Measurements from ENCODE around the gene CHID1.

CHID1 gene

GRCh38 chr11:839280-839623, 71.4 kb downstream of the CHID1 start:
- DNase-seq (ENCODE audit: insufficient read length, low spot score), result no peak
- FAIRE-seq, result no peak

- no peak for DNase-seq (ENCODE audit: insufficient read length, low spot score)
- peak; percentile 57 for FAIRE-seq
Measured at GRCh38 chr11:838441-839279, 72.0 kb downstream of the CHID1 start.

DNA sequence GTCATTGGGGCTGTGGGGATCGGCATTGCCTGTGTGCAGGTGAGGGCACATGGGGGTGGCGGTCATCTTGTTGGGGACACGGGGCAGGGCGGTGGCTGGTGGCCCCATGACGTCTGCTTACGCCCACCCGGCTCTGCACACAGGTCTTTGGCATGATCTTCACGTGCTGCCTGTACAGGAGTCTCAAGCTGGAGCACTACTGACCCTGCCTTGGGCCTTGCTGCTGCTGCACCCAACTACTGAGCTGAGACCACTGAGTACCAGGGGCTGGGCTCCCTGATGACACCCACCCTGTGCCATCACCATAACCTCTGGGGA, 72.7 kb downstream of the CHID1 start:
- no peak for DNase-seq (ENCODE audit: insufficient read length, low spot score)
- FAIRE-seq, result no peak

DNA sequence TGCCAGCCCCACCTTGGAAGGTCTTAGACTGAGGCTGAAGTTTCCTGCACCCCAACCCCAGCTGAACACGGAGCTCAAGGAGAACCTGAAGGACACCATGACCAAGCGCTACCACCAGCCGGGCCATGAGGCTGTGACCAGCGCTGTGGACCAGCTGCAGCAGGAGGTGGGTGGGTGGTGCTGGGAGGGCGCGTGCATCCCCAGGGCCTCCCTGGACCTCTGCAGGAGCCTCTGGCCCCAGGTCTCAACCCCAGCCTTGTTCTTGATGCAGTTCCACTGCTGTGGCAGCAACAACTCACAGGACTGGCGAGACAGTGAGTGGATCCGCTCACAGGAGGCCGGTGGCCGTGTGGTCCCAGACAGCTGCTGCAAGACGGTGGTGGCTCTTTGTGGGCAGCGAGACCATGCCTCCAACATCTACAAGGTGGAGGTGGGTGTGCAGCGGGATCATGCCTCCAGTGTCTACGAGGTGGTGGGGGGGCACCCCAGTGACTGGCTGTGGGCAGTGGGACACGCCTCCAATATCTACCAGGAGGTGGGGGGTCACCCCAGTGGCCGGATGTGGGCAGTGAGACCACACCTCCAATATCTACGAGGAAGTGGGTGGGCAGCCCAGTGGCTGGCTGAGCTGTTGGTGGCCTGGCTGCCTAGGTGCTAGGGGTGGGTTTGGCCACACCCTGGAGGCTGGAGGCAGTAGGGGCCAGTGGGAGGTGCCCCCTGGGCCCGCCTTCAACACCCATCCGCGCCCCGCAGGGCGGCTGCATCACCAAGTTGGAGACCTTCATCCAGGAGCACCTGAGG, 73.2 kb downstream of the CHID1 start:
- no peak for FAIRE-seq
- no peak for DNase-seq (ENCODE audit: insufficient read length, low spot score)

DNA sequence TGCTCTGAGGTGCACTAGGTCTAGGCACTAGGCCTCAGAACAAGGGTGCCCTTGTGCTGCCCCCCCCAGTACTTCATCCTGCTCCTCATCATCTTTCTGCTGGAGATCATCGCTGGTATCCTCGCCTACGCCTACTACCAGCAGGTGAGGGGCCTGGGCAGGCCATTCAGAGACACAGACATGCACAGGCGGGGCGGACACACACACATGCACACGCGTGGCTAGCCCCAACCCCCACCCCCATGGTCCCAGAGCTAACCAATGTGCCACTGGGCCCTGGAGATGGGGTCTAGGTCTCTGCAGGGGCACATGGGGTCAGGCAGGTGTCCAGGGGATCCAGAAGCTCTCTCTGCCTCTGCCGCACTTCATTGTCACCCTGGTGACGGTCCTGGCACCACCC, 73.9 kb downstream of the CHID1 start:
- DNase-seq (ENCODE audit: insufficient read length, low spot score) (no peak), FAIRE-seq (no peak)

DNA sequence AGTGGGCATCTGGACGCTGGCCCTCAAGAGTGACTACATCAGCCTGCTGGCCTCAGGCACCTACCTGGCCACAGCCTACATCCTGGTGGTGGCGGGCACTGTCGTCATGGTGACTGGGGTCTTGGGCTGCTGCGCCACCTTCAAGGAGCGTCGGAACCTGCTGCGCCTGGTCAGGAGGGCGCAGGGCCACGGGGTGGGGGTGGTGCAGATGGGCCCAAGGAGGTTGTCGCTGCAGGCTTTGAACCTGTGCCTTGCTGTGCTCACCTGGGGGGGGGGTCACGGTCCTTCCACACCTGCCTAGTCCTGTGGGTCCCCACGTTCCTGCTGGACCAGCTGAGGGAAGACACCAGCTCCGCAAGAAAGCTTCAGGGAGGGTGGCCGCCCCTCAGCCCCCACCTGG, 74.3 kb downstream of the CHID1 start:
- DNase-seq (ENCODE audit: insufficient read length, low spot score), result no peak
- FAIRE-seq, result no peak

GRCh38 chr11:834371-835316, 76.0 kb downstream of the CHID1 start:
- peak; percentile 97 for FAIRE-seq
- peak; percentile 90 for DNase-seq (ENCODE audit: insufficient read length, low spot score)

DNA sequence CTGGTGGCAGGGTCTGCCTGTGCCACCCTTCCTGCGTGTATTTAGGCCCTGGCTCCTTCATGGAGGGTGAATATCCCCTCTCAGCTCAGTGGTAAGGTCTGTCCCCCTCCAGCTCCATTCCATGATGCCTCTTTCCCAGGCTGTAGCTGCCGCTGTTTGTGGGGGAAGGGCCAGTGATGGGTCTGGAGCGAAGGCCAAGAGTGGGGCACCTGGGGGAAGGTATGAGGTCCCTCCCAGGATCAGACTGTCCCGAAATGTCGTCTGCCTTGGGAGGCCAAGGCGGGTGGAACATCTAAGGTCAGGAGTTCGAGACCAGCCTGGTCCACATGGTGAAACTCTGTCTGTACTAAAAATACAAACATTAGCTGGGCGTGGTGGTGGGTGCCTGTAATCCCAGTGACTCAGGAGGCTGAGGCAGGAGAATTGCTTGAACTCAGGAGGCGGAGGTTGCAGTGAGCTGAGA, 76.7 kb downstream of the CHID1 start:
- no peak for DNase-seq (ENCODE audit: insufficient read length, low spot score)
- FAIRE-seq, result peak; percentile 31

GRCh38 chr11:833114-833791, 77.4 kb downstream of the CHID1 start:
- DNase-seq (ENCODE audit: insufficient read length, low spot score) (no peak), FAIRE-seq (peak; percentile 67)

DNA sequence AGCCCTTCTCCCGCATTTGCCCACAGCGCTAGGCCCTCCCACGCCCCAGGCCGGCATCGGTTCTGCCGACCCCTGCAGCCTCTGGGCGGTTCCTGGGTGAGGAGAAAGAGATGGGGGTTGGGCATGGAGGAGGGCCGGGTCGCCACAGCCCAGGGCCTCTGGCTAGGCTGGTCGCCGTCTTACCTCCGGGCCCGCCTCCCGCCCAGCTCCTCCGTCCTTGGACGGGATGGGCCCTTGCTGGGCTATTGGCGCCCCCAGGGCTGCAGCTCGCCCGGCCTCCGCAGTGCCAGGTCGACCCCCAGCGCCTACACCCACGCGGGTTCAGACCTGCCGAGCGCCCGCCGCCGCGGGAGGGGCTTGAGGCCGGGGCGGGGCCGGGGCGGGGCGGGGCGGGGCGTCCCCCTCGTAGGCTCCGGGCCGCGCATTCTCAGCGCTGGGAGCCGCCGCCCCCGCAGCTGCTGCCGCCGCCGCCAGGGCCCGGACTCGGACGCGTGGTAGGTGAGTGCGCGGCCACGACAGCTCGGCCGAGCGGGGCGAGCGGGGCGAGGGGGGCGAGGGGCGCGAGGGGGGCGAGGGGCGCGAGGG, 78.0 kb downstream of the CHID1 start, which contains the start of gene CD151:
TSS of gene CD151 (plus strand) at position 424 of the 585 bp plus-strand sequence. CDS start 3,118 bp downstream, outside the sequence.
- peak; percentile 69 for FAIRE-seq
- peak; percentile 60 for DNase-seq (ENCODE audit: insufficient read length, low spot score)

DNA sequence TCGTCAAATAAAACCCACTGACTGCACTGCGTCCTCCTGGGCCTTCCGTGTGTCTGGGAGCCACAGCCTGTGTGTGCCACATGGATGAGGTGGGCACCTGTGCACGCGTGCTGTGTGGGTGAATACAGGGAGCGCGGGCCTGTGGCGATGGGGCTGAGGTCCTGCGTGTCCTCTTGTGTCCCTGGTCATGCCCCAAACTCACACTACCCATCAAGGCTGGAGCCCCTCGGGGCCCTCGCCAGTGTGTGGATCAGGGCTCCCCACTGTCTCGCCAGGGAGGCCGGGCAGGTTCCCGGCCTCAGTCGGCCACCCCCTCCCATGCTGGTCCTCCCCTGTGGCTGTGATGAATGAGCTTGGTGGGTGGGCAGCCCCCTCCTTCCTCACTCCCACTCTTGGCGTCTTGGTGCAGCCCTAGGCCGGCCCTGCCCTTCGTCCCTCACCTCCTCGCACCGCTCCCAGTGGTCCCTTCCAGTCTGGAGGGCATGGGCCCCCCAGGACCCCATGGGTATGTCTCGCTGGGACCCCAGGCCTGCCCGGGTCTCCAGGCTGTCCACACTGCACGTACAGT, 78.6 kb downstream of the CHID1 start:
- DNase-seq (ENCODE audit: insufficient read length, low spot score) (no peak), FAIRE-seq (peak; percentile 33)

GRCh38 chr11:831118-831864, 79.3 kb downstream of the CHID1 start:
- DNase-seq (ENCODE audit: insufficient read length, low spot score), result no peak
- peak; percentile 40 for FAIRE-seq

DNA sequence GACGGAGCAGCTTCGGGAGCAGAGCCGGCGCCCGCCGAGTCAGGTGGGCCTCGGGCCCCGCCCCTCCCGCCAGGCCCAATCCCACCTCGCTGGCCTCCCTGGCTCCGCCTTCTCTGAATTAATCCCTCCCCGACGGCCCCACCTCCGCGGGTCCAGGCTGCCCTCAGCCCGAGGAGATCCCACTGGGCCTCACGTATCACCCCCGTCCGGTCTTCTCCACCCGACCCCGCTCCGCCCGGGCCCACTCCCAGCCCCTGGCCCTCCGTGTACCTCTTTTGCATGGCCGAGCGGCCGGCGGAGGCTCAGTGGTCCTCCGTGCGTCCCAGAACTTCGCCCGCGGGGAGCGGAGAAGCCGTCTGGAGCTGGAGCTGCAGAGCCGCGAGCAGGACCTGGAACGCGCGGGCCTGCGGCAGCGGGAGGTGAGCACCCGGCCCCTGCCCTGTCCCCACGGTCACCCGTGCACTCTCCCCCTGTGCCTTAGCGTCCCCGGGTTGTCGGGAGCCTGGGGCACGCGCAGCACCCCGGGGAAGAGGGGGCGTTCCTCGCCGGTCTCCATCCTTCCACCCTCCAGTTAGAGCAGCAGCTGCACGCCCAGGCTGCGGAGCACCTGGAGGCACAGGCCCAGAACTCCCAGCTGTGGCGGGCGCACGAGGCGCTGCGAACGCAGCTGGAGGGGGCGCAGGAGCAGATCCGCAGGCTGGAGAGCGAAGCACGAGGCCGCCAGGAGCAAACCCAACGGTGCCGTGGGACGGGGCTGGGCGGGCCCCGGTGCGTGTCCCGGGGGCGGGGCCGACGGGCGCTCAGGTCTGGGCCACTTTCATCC, 80.1 kb downstream of the CHID1 start:
- FAIRE-seq (no peak), DNase-seq (ENCODE audit: insufficient read length, low spot score) (no peak)

GRCh38 chr11:829847-830294, 80.7 kb downstream of the CHID1 start:
- FAIRE-seq (no peak), DNase-seq (ENCODE audit: insufficient read length, low spot score) (no peak)

- DNase-seq (ENCODE audit: insufficient read length, low spot score), result no peak
- FAIRE-seq, result no peak
Measured at GRCh38 chr11:829176-829846, 81.3 kb downstream of the CHID1 start.

GRCh38 chr11:828506-829175, 82.0 kb downstream of the CHID1 start:
- no peak for FAIRE-seq
- DNase-seq (ENCODE audit: insufficient read length, low spot score), result no peak

- no peak for FAIRE-seq
- DNase-seq (ENCODE audit: insufficient read length, low spot score), result no peak
Measured at GRCh38 chr11:827897-828192, 82.8 kb downstream of the CHID1 start, which contains the start of gene CRACR2B. CRACR2B (plus strand) TSS chr11:827919; CDS start chr11:828608, 689 bp downstream.
